Mucosa of descending colon (tissue), 3 donors: ENCODE data around the gene SNAPC5. TPM values are rescaled to one million over a fixed set of nuclear protein-coding genes. Genes with fewer than 3 reads are reported as not detected.

Experiments used
- ATAC-seq: fragments of 200-7000 bp; cut with Tn5 transposase; one replicate; pipeline ENCODE4 v1.9.1; 2020; ENCODE audit warnings: mild to moderate bottlenecking, moderate library complexity
- DNase-seq, 3 donors: peaks; one replicate each; pipeline ENCODE4 v3.0.0-alpha.2; 2020
- H3K36me3 ChIP-seq: fragments of 200-600 bp; one replicate; pipeline ENCODE4 v1.8.0; 2021; ENCODE audit warnings: low read depth, mild to moderate bottlenecking
- H3K4me1 ChIP-seq: fragments of 200-600 bp; one replicate; pipeline ENCODE4 v1.8.0; 2021; ENCODE audit warnings: low read depth, mild to moderate bottlenecking
- H3K4me3 ChIP-seq: fragments of 200-600 bp; one replicate; pipeline ENCODE4 v1.8.0; 2021; ENCODE audit warnings: mild to moderate bottlenecking
- H3K9me3 ChIP-seq: fragments of 200-600 bp; one replicate; pipeline ENCODE4 v1.8.0; 2021; ENCODE audit warnings: mild to moderate bottlenecking
- intact Hi-C, 2 donors: fragments of 100-400 bp; cut with DNase I in 1 of 2; cut with micrococcal nuclease in 1 of 2; formaldehyde crosslinking; loops; one replicate each; pipeline versions ENCODE4 v1.11.0 to v1.11.1; 2022; cut with DNase I, micrococcal nuclease
- total RNA-seq, 3 donors: library from RNA; stranded (reverse); fragmentation: NEBNext Ultra II Directional in 2 of 3; extraction: Animal tissue kit (Norgen Biotek cat#: 25700) in 2 of 3; gene quantifications; one replicate each; pipeline versions ENCODE4 v1.2.1 to v1.2.4, GENCODE V29; 2021 to 2023
- TF ChIP-seq, protein P1 (sequence below): fragments of 200-600 bp; IDR thresholded peaks from one replicate; pipeline ENCODE4 v1.8.0; 2022; ENCODE audit warnings: antibody characterized with exemption, mild to moderate bottlenecking
- donor health status: DM: no; HTN: no; CAD: no; lungs with moderate emphysema.
- donor health status: DM: no; HTN: no; CAD: no.
- donor health status: DM: no; HTN: yes; CAD: no.

The SNAPC5 gene
- total RNA-seq, 3 donors from 2014 or later: 17.5 to 31.8 (median 21.1) TPM

DNA sequence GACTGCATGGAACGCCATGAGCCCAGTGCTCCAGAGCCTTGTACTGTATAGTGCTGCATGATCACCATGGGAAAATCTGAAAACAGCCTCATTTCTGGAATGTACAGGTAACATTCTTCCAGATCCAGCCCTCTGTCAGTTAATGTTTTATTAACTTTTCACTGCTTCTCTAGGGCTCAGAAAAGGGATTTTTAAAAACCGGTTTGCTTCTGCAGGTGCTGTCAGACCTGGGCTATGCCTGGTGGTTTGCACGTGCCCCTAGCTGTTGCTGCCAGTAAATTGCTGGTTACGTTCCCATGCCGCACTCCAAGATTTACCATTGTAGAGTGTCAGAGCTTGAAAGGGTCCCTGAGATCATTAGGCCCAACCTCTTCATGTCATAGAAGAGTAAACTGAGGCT is 9.0 kb downstream of the SNAPC5 start:
- no peak overlapping the region for H3K4me3 ChIP-seq
- H3K36me3 ChIP-seq: no peaks in the 10 kb centered on the region
- TF ChIP-seq, protein P1, sequence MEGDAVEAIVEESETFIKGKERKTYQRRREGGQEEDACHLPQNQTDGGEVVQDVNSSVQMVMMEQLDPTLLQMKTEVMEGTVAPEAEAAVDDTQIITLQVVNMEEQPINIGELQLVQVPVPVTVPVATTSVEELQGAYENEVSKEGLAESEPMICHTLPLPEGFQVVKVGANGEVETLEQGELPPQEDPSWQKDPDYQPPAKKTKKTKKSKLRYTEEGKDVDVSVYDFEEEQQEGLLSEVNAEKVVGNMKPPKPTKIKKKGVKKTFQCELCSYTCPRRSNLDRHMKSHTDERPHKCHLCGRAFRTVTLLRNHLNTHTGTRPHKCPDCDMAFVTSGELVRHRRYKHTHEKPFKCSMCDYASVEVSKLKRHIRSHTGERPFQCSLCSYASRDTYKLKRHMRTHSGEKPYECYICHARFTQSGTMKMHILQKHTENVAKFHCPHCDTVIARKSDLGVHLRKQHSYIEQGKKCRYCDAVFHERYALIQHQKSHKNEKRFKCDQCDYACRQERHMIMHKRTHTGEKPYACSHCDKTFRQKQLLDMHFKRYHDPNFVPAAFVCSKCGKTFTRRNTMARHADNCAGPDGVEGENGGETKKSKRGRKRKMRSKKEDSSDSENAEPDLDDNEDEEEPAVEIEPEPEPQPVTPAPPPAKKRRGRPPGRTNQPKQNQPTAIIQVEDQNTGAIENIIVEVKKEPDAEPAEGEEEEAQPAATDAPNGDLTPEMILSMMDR: no peak
- DNase-seq (no peak), ATAC-seq (no peak)
- intact Hi-C loops: no loop called here
- no peaks in the 10 kb centered on the region for H3K4me1 ChIP-seq
- no peaks in the 10 kb centered on the region for H3K9me3 ChIP-seq

DNA sequence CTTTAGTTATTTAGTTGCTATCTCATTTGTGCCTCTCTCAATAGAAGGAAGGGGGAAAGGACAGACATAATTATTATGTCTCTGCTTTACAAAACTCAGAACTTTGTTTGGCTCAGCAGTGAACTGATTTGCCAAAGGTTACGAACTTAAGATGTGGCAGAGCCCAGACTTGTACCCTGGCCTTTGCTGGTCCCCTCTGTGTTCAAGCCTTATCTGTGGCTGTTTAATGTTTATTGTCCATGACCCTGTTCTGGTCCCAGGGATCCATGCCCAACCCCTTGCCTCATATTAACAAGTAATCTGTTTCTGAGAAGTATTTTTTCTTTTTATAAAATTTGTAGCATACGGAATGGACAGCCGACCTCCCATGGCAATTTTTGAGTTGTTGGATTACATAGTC is 10.7 kb downstream of the SNAPC5 start:
- Histone ChIP-seq H3K9me3 (no peaks in the 10 kb centered on the region), H3K36me3 (no peaks in the 10 kb centered on the region), H3K4me3 (no peak overlapping the region), H3K4me1 (no peaks in the 10 kb centered on the region)
- ATAC-seq: no peak
- TF ChIP-seq, protein P1: no peak
- DNase-seq: no peak
- intact Hi-C loops: no loop called here

DNA sequence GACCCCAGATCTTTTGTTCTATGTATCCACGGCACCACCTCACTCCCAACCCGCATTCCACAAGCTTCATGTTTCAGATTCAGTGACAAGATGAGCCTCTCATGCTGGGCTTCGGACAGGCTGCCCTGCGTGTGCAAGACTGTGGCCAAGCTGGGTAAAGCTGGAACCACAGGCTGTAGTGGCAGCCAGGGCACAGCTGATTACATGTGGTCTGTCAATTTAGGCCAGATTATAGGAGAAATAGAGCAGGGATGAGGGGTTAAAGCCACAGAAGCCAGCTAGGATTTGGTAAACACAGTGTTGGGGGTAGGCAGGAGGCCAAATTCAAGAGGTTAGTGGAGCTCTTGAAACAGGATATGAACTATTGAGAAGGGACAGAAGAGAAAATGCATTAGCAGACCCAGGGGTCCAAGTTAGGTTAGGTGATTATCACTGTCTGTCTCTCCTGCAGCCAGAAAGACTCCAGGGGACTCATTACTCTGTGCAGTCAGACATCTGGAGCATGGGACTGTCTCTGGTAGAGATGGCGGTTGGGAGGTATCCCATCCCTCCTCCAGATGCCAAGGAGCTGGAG is 12.9 kb downstream of the SNAPC5 start:
- H3K4me3 ChIP-seq: no peak overlapping the region
- ATAC-seq (no peak), DNase-seq (no peak)
- TF ChIP-seq, protein P1: no peak
- no peaks in the 10 kb centered on the region for H3K36me3 ChIP-seq
- H3K9me3 ChIP-seq: no peaks in the 10 kb centered on the region
- H3K4me1 ChIP-seq: no peaks in the 10 kb centered on the region
- intact Hi-C loops: no loop called here

DNA sequence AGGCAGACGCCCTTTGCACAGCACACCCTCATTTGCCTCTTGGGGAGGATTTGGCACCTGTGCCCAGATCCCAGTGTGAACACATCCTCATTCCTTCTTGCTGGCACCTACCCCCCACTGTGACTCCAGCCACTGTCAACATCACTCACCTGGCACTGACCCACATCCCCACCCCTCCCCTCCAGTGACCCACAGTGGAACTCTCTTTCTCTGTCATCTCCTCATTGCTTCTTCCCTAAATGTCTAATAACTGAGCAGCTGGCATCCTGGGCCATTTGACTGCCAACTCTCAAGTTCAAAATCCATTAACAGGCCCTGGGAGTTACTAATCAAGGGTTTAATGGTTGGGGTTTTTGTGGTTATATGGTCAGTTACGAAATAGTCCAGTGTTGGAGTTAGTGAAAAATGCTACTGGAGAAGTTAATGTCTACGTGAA is 14.4 kb downstream of the SNAPC5 start:
- intact Hi-C loops: no loop called here
- H3K9me3 ChIP-seq: no peaks in the 10 kb centered on the region
- H3K4me3 ChIP-seq: no peak overlapping the region

DNA sequence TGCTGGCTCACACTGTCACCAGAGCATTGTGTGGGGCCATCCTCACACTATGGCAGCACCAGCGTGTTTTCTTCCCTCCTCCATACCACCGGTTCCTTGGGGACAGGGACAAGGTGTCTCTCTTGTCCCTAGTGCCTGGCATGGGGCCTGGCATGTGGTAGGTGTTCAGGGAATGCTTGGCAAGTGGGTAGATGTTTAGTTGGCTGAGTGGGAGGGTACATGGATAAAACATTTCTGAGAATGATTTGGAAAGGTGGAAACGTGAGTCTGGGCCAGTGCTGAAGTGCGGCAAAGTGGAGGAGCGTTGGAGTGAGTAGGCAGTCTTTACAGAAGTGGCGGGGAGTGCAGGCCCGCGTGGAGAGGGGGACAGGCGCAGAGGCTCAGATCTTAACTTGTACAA is 15.0 kb downstream of the SNAPC5 start:
- H3K4me1 ChIP-seq: no peaks in the 10 kb centered on the region
- intact Hi-C loops: no loop called here
- no peaks in the 10 kb centered on the region for H3K36me3 ChIP-seq
- H3K4me3 ChIP-seq: no peak overlapping the region
- DNase-seq (no peak), ATAC-seq (no peak)
- no peaks in the 10 kb centered on the region for H3K9me3 ChIP-seq
- TF ChIP-seq, protein P1: no peak

More for the DNA sequence above, 14.4 kb downstream of the SNAPC5 start:
- TF ChIP-seq, protein P1: no peak
- no peaks in the 10 kb centered on the region for H3K36me3 ChIP-seq
- no peaks in the 10 kb centered on the region for H3K4me1 ChIP-seq
- ATAC-seq (peak; percentile 24), DNase-seq (no peak)
